ENCODE measurements around the gene ATRAID. TPM values are rescaled to one million over a fixed set of nuclear protein-coding genes. Genes with fewer than 3 reads are reported as not detected.
"Not testable (repeated sequence)": the region's sequence is repeated elsewhere in the genome, so short reads cannot be mapped to it uniquely, and the experiment has no call there.

The ATRAID gene
- total RNA-seq, 3 donors from 2014 or later: 82.0 to 88.8 (median 85.2) TPM

GRCh38 chr2:27189989-27190388, 21.9 kb upstream of the ATRAID start:
- H3K4me1 ChIP-seq (ENCODE audit: low read depth): peaks cover 4% of the 10 kb centered on the region
- no peak overlapping the region for H3K4me3 ChIP-seq
- DNase-seq (no peak), ATAC-seq (no peak)
- intact Hi-C loops (cut with DNase I, micrococcal nuclease): no loop called here
- no peak for TF ChIP-seq CTCF (IDR thresholded peaks at IDR 0.05)
- H3K9me3 ChIP-seq: no peaks in the 10 kb centered on the region
- H3K36me3 ChIP-seq (ENCODE audit: low read depth): no peaks in the 10 kb centered on the region

DNA sequence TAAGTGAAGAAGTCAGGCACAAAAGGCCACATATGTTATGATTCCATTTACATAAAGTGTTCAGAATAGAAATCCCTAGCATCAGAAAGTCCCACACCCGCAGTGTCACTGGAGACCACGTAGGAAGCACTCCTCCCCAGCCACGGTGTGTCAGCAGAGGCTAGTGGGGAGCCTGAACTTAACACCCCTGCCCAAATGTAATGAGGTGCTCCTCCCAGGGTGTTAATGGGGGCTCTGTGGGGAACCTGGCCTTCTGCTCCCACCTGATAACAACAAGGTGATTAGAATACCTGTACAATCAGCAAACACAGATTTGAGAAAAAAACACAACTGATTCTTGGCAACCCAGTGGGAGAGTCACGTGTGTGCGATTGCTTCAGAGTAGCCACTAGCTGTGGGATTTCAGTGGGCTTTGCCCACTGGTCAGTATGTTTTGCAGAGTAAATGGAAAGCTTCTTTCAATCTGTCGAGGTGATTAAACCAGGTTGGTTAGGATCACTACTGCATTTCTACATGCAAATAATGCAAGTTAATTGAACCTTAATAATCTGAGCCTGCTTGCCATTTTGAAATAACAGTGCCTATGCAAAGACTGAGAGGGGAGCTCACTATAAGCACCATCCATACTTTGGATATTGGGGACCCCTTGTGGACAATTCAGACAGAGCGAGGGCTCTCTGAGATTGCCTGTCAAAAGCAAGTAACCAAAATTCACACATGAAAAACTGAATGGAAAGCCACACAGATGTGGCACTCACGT, 20.6 kb upstream of the ATRAID start:
- TF ChIP-seq CTCF (IDR thresholded peaks at IDR 0.05): peak; percentile 18
- Histone ChIP-seq H3K36me3 (ENCODE audit: low read depth) (no peaks in the 10 kb centered on the region), H3K4me1 (ENCODE audit: low read depth) (peaks cover 6% of the 10 kb centered on the region), H3K4me3 (no peak overlapping the region), H3K9me3 (no peaks in the 10 kb centered on the region)
- ATAC-seq (peak; percentile 50), DNase-seq (peak in 1 of 3 donors; percentile 70)
- intact Hi-C loops (cut with DNase I, micrococcal nuclease): no loop called here

DNA sequence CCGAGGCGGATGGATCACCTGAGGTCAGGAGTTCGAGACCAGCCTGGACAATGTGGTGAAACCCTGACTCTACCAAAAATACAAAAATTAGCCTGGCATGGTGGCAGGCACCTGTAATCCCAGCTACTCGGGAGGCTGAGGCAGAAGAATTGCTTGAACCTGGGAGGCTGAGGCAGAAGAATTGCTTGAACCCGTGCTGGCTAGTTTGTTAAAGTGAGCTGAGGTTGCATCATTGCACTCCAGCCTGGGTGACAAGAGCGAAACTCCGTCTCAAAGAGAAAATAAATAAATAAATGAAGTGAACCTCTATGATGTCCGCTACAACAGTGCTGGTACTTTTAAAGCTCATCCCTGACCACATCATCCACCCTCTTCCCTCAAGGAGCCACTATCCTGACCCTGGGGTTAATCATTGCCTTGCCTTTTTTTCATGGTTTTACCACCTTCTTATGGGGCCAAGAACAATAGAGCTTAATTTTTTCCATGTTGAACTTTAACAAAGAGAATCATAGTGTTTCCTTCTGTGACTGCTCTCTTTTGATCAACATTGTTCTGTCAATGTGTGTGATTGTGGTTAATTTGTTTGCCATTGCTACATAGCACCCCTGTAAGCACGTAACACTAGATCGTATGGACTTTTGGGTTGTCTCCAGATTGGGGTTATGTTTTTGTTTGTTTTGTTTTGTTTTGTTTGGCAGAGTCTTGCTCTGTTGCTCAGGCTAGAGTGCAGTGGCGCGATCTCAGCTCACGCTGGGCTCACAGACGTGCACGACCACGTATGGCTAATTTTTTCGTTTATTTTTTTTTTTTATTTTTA, 17.1 kb upstream of the ATRAID start:
- Histone ChIP-seq H3K36me3 (ENCODE audit: low read depth) (no peaks in the 10 kb centered on the region), H3K9me3 (no peaks in the 10 kb centered on the region), H3K4me1 (ENCODE audit: low read depth) (peaks cover 6% of the 10 kb centered on the region), H3K4me3 (no peak overlapping the region)
- no peak for TF ChIP-seq CTCF (IDR thresholded peaks at IDR 0.05)
- no peak for DNase-seq
- intact Hi-C loops (cut with DNase I, micrococcal nuclease): no loop called here
- peak; percentile 81 for ATAC-seq

- H3K4me3 ChIP-seq; intact Hi-C loops (cut with DNase I, micrococcal nuclease); H3K4me1 ChIP-seq (ENCODE audit: low read depth); DNase-seq; H3K9me3 ChIP-seq; ATAC-seq; H3K36me3 ChIP-seq (ENCODE audit: low read depth): not testable (repeated sequence)
Measured at GRCh38 chr2:27195799-27196198, 16.0 kb upstream of the ATRAID start.

DNA sequence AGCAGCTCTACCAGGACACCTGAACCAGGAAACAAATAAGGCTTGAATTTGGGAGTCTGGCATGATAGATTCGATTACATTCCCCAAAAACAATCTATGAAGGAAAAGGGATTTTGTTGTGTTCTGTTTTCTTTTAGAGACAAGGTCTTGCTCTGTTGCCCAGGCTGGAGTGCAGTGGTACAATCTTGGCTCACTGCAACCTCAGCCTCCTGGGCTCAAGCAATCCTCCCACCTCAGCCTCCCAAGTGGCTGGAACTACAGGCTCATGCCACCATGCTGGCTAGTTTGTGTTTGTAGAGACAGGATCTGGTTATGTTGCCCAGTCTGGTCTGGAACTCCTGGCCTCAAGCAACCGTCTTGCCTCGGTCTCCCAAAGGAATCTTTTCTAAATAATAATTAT, 13.8 kb upstream of the ATRAID start:
- H3K4me3 ChIP-seq; H3K9me3 ChIP-seq; H3K4me1 ChIP-seq (ENCODE audit: low read depth); H3K36me3 ChIP-seq (ENCODE audit: low read depth); intact Hi-C loops (cut with DNase I, micrococcal nuclease); DNase-seq; ATAC-seq: not testable (repeated sequence)

- no peak for ATAC-seq
- intact Hi-C loops (cut with DNase I, micrococcal nuclease): no loop called here
- Histone ChIP-seq H3K4me1 (ENCODE audit: low read depth) (peaks cover 6% of the 10 kb centered on the region), H3K36me3 (ENCODE audit: low read depth) (no peaks in the 10 kb centered on the region), H3K9me3 (no peaks in the 10 kb centered on the region), H3K4me3 (no peak overlapping the region)
- no peak for DNase-seq
- no peak for TF ChIP-seq CTCF (IDR thresholded peaks at IDR 0.05)
Measured at GRCh38 chr2:27198627-27199026, 13.2 kb upstream of the ATRAID start.
